GM12874 (cell line): ENCODE data around the gene WNT7B.

Source experiments
- TF ChIP-seq, protein P1 (sequence below): IDR thresholded peaks from 2 replicates; pipeline ENCODE4 v1.5.1; 2011; ENCODE audit warnings: low read depth, mild to moderate bottlenecking, control low read depth, low read length, moderate library complexity; ENCODE audit not compliant: insufficient read depth

Gene WNT7B

DNA sequence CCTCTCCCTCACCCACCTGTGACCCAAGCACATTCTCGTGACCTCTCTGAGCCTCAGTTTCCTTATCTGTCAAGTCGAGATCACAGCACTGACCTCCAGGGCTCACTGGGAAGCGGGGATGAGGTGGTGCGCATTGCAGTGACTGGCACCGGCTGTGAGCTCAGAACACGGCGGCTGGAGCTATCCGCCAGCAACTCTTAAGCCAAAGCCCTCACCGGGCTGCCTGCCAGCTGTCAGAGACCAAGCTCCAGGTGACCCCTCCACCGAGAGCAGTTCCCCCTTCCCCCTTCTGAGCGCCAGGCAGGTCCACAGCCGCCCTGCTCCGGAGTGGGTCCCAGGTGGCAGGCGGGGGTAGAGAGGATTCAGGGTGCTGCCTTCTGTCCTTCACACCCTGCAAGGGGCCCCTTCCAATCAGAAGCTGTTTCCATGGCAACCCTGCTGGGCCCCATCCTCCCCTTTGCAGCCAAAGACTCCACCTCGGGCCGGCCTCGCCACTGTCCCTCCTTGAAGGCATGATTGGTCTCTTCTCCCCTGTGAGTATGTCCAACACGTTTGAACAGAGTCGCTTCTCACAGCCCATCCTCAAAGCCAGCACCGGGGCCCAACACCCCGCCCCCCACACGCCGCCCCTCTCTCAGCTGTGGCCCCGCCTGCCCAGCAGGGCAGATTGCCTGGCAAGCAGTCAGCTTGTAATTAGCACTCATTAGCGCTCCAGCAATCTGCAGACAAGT lies 98.7 kb downstream of the WNT7B start:
- TF ChIP-seq, protein P1, sequence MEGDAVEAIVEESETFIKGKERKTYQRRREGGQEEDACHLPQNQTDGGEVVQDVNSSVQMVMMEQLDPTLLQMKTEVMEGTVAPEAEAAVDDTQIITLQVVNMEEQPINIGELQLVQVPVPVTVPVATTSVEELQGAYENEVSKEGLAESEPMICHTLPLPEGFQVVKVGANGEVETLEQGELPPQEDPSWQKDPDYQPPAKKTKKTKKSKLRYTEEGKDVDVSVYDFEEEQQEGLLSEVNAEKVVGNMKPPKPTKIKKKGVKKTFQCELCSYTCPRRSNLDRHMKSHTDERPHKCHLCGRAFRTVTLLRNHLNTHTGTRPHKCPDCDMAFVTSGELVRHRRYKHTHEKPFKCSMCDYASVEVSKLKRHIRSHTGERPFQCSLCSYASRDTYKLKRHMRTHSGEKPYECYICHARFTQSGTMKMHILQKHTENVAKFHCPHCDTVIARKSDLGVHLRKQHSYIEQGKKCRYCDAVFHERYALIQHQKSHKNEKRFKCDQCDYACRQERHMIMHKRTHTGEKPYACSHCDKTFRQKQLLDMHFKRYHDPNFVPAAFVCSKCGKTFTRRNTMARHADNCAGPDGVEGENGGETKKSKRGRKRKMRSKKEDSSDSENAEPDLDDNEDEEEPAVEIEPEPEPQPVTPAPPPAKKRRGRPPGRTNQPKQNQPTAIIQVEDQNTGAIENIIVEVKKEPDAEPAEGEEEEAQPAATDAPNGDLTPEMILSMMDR: no peak

DNA sequence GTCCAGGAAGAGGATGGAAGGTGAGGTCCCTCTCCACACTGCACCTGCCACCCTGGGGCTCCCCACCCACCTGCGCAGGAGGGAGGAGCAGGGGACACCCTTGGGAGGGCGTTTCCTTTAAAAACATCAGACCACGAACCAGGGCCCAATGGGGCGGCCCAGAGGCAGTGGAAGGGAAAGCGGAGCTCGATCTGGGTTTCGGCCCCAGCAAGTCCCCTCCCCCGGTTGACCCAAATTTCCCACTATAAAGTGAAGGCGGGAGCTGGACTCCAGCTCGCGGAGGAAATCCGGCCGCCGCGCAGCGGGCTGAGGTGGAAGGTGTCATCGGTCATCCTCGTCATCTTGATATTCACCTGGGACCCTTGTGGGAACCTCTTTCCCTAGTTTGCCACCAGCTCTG lies 99.3 kb downstream of the WNT7B start:
- TF ChIP-seq, protein P1: no peak

DNA sequence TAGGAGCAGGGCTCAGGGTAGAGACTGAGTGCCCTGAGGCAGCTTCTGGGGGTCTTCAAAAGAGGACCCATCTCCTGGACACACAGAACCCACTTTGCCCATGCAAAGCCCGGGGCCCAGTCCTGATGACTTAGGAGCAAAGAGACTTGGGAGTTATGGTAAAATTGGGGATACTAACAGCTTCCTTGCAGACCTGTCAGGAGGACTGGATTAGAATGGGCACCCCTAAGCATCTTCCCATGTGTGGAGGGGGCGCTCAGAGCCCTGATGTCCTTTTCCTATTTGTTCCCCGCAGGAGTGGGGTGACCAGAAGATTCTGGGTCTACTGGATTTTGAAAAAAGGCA lies 100.0 kb downstream of the WNT7B start:
- TF ChIP-seq, protein P1: no peak

DNA sequence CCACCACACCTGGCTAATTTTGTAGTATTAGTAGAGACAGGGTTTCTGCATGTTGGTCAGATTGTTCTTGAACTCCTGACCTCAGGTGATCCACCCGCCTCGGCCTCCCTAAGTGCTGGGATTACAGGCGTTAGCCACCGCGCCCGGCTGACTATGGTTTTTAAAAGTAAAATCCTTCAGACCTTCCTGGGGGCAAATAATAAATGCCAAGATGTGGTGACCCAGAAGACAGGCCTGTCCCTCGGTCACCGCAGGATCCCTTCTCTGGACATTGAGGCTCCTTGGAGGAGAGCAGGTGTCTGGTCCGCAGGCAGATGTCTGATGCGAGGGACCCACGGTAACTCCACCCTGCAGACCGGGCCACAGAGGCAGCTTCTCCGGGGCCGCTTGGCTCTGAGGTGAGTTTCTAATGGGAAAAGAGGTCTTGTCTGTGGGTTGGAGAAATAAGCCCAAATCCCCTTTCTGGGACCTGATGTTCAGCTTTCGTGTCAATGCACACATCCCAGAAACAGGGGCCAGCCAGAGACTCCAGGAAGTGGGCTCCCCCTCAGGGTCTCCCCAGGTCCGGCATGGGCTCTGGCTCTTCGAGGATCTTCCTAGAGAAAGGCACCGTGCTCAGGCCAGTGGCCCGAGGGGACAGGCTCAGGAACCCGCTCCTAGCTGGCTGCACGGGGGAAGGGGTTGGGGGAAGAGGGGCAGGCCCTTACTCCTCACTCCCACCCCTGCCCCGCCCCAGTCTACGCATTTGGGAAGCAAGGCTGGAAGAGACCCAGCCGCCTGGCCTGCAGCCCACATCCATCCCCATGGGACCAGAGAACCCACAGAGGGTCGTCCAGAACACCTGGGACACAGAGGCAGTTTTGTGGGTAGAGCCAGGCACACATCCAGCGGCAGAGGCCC lies 100.6 kb downstream of the WNT7B start:
- TF ChIP-seq, protein P1: no peak

DNA sequence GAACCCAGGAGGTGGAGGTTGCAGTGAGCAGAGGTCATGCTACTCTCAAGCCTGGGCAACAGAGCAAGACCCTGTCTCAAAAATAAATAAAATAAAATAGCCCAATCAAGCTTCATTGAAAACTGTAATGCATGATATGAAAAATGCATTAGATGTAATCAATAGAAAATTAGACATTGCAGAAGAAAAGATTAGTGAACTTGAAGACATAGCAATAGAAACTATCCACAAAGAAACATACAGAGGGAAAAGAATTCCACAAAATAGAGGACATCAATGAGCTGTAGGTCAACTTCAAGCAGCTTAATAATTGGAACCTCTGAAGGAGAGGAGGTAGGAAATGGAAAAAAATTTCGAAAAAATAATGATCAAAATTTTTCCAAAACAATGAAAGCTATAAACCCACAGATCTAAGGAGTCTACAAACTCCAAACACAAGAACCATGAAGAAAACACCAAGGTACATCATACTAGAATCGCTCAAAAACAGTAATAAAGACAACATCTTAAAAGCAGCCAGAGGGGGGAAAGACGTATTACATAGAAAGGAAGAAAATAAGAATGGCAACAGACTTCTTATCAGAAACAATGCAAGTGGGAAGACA lies 104.2 kb downstream of the WNT7B start:
- TF ChIP-seq, protein P1: no peak

DNA sequence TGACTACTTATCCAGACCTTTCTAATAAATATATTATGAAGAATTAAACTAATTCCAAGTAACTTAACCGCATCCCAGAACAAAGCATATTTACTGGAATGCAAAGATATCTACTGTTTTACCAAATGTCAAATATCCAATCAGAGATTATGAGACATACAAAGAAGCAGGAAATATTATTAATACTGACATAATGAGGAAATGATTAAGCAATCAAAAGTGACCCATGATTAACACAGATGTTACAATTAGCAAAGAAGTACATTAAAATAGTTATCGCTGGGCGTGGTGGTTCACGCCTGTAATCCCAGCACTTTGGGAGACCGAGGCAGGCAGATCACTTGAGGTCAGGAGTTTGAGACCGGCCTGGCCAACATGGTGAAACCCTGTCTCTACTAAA lies 105.2 kb downstream of the WNT7B start:
- TF ChIP-seq, protein P1: no peak
